NCI-H1105 treated with DMSO at 0.1 percent for 48 hours (cell line): ENCODE results near the gene CBLB.
A peak's percentile ranks its signal among the peaks of the same experiment; 100 is the strongest.

ENCODE experiments used
- DNase-seq: peaks from one replicate; lab custom pipeline; 2025; lab: John Stamatoyannopoulos, UW

The CBLB gene

GRCh38 chr3:105869861-105870755, 1.3 kb upstream of the CBLB start:
- DNase-seq = peak; percentile 40

- no peak for DNase-seq
These were observed 670 bp upstream of the CBLB start for GRCh38 chr3:105869531-105869833.

GRCh38 chr3:105868431-105868741, 426 bp downstream of the CBLB start:
- peak; percentile 44 for DNase-seq

- DNase-seq = peak; percentile 44
These were observed 941 bp downstream of the CBLB start for GRCh38 chr3:105867712-105868430.

- DNase-seq = no peak
These were observed 1.9 kb downstream of the CBLB start for GRCh38 chr3:105866656-105867653.

- no peak for DNase-seq
These were observed 2.9 kb downstream of the CBLB start for GRCh38 chr3:105865867-105866350.

GRCh38 chr3:105865016-105865623, 3.7 kb downstream of the CBLB start:
- DNase-seq = no peak

GRCh38 chr3:105864212-105864611, 4.6 kb downstream of the CBLB start:
- DNase-seq = no peak

- DNase-seq = no peak
These were observed 5.2 kb downstream of the CBLB start for GRCh38 chr3:105863608-105864007.

- no peak for DNase-seq
These were observed 6.6 kb downstream of the CBLB start for GRCh38 chr3:105862217-105862616.

- DNase-seq = no peak
These were observed 8.2 kb downstream of the CBLB start for GRCh38 chr3:105860641-105861040.

GRCh38 chr3:105858017-105858416, 10.8 kb downstream of the CBLB start:
- DNase-seq = no peak

- no peak for DNase-seq
These were observed 11.2 kb downstream of the CBLB start for GRCh38 chr3:105857601-105858000.

- no peak for DNase-seq
These were observed 12.2 kb downstream of the CBLB start for GRCh38 chr3:105856605-105857004.

GRCh38 chr3:105853801-105854432, 14.9 kb downstream of the CBLB start:
- no peak for DNase-seq

- DNase-seq = no peak
These were observed 17.2 kb downstream of the CBLB start for GRCh38 chr3:105851582-105851981.

GRCh38 chr3:105851176-105851575, 17.6 kb downstream of the CBLB start:
- no peak for DNase-seq

GRCh38 chr3:105850593-105850992, 18.2 kb downstream of the CBLB start:
- no peak for DNase-seq

GRCh38 chr3:105848821-105849220, 20.0 kb downstream of the CBLB start:
- DNase-seq = no peak

GRCh38 chr3:105847865-105848264, 20.9 kb downstream of the CBLB start:
- DNase-seq = no peak

GRCh38 chr3:105847452-105847851, 21.4 kb downstream of the CBLB start:
- no peak for DNase-seq
